Rectal smooth muscle tissue (tissue), 1 donor: Measurements from ENCODE around the gene PKN1.
A peak's percentile ranks its signal among the peaks of the same experiment; 100 is the strongest.

Source experiments
- H3K27ac ChIP-seq: one replicate; pipeline ENCODE4 v1.7.0; 2013; ENCODE audit warnings: low read depth, low read length, inconsistent platforms
- H3K27me3 ChIP-seq: one replicate; pipeline ENCODE4 v1.7.0; 2013; ENCODE audit warnings: low read length; ENCODE audit not compliant: control insufficient read depth, insufficient read depth
- H3K36me3 ChIP-seq: one replicate; pipeline ENCODE4 v1.7.0; 2013; ENCODE audit warnings: low read length; ENCODE audit not compliant: control insufficient read depth, insufficient read depth
- H3K4me1 ChIP-seq: one replicate; pipeline ENCODE4 v1.7.0; 2013; ENCODE audit warnings: low read length; ENCODE audit not compliant: control insufficient read depth, insufficient read depth
- H3K4me3 ChIP-seq: one replicate; pipeline ENCODE4 v1.7.0; 2013; ENCODE audit warnings: low read length
- H3K9ac ChIP-seq: one replicate; pipeline ENCODE4 v1.7.0; 2013; ENCODE audit warnings: low read length

PKN1 gene

DNA sequence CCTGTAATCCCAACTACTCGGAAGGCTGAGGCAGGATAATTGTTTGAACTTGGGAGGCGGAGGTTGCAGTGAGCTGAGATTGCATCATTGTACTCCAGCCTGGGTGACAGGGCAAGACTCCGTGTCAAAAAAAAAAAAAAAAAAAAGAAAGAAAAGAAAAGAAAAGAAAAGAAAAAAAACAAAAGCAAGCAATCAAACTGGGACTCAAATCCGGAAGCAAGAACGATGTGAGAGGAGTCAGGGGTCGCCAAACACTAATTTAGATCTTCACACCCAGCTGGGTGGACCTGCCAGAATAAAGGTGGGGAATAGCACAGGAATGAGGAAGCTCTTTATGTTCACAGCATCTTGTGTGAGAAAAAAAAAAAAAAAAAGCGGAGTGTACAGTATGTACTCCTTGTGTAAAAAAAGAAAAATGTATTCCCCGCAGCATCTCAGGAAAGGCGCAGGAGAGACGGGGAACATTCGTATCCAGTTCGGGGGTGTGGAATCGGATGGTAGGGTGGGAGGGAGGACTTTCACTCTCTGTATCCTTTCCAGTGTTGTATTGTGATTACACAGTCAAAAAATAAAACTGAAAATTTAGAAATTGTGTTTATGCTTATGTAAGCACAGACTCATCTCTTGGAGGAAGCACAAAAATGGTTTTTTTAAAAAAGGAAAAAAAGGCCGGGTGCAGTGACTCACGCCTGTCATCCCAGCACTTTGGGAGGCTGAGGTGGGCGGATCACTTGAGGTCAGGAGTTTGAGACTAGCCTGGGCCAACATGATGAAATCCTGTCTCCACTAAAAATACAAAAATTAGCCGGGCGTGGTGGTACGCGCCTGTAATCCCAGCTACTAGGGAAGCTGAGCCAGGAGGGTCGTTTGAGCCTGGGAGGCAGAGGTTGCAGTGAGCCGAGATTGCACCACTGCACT, 77.5 kb downstream of the PKN1 start:
- no peak overlapping the region for H3K9ac ChIP-seq
- peaks cover 2% of the 10 kb centered on the region for H3K4me1 ChIP-seq
- peaks cover 12% of the 10 kb centered on the region for H3K36me3 ChIP-seq
- H3K4me3 ChIP-seq = no peak overlapping the region
- H3K27ac ChIP-seq = peak overlapping the region; percentile 66
- no peaks in the 10 kb centered on the region for H3K27me3 ChIP-seq

DNA sequence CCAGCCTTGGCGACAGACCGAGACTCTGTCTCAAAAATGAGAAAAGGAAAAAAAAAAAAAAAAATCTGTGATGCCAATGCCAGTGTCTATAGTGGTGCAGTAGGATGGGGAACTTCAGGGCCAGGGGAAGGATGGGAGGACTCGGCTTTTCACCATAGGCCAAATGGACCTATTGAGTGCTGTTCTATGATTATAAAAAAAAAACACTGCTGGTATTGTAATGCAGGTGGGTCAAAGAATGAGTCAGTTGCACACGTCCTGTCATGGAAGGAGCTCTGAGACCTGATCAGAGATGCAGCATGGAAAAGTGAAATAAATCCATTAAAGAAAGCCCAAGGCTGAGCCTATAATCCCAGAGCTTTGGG, 78.1 kb downstream of the PKN1 start:
- no peaks in the 10 kb centered on the region for H3K27me3 ChIP-seq
- H3K4me3 ChIP-seq = no peak overlapping the region
- H3K9ac ChIP-seq = no peak overlapping the region
- peaks cover 3% of the 10 kb centered on the region for H3K4me1 ChIP-seq
- peaks cover 17% of the 10 kb centered on the region for H3K36me3 ChIP-seq
- H3K27ac ChIP-seq = no peak overlapping the region

DNA sequence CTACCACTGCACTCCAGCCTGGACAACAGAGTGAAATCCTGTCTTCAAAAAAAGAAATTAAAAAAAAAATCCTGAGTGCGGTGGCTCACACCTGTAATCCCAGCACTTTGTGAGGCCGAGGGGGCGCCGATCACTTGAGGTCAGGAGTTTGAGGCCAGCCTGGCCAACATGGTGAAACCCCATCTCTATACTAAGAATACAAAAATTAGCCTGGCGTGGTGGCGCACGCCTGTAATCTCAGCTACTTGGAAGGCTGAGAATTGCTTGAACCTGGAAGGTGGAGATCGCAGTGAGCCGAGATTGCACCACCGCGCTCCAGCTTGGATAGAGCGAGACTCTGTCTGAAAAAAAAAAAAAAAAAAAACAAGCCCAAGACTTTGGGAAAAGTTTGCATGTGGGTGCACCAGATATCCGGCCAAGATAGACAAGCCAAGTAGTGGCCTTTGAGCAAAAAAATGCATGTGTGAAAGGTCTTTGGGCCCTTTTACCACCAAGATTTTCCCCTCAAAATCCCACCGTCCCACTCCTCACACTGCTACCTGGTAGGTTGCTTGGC, 79.4 kb downstream of the PKN1 start:
- peaks cover 3% of the 10 kb centered on the region for H3K4me1 ChIP-seq
- no peak overlapping the region for H3K9ac ChIP-seq
- no peak overlapping the region for H3K27ac ChIP-seq
- H3K27me3 ChIP-seq = no peaks in the 10 kb centered on the region
- no peak overlapping the region for H3K4me3 ChIP-seq
- peaks cover 17% of the 10 kb centered on the region for H3K36me3 ChIP-seq

DNA sequence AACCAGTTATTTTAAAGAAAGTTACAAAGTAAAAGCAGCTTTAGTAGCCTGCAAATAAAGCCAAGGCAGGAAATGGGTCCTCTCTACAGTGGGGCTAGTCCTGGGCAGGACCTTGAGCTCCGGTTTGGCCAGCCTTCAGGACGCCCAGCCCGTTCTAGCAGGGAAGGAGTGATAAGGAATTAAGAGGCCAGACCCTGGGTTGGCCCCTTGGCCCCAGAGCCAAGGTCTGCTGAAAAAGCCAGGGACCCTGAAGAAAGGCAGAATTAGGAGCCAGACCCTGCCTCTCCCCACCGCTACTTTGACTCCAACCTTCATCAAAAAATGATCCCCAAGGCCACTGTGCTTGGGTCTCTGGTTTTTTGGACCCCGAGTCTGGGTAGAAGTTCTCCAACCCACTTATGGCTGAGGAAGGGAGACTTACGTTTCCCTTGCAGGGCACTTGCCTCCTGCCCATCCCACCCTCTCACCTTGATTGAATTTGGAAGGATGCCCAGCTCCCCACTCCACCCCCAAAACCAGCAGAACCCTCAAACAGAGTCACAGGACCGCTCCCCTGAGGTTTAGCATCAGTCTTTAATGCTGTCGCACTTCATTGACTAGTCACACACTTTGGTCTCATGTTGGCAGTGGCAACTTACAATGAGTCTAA, 81.2 kb downstream of the PKN1 start:
- Histone ChIP-seq H3K36me3 (peaks cover 17% of the 10 kb centered on the region), H3K4me3 (no peak overlapping the region), H3K4me1 (peaks cover 3% of the 10 kb centered on the region), H3K27ac (no peak overlapping the region), H3K9ac (no peak overlapping the region), H3K27me3 (no peaks in the 10 kb centered on the region)

DNA sequence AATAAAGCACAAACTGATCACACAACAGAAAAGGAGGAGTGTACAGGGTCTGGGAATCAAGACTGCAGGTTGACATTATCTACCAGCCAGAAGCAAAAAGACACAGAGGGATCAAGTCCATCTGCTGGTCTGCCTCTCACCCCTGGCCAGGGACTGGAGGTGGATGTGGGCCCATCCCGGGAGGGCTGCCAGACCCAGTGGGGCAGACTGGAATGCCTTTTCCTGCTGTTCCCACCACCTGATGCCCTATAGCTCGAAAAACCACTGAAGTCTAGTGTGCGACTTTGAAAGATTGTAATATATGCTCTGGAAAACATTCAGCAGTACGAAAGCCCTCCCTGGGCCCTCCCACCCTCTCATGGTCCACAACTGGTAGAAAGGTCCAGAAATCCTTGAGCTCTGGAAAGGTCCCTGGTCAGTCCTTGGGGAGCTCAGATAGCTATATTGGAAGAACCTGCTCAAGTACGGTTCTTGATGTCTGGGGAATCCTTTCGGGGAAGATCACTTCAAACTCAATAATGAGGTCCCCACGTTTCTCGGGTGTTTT, 82.5 kb downstream of the PKN1 start:
- H3K4me3 ChIP-seq = peak overlapping the region; percentile 79
- peaks cover 17% of the 10 kb centered on the region for H3K36me3 ChIP-seq
- H3K4me1 ChIP-seq = peaks cover 3% of the 10 kb centered on the region

DNA sequence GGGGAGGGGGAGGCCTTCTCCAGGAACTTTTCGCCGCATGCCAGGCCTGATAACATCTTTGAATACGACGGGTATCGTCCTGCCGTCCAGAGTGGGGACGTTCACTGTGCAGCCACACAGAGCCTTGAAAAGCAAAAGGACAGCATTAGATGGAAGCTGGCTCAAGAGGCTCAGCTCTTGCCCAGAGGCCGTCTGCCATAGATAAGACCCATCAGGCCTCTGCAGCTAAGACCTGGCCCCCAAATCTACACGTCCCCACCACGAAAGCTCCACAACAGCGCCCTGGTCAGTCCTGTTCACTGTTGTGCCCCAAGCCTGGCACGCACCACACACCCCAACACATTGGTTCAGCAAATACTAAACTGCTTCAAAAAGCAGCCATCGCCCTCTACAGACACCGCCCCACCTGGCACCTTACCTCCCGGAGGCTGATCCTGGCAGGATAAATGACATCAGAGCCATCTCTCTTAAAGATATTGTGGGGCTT, 83.0 kb downstream of the PKN1 start:
- Histone ChIP-seq H3K4me3 (peak overlapping the region; percentile 79), H3K4me1 (peaks cover 3% of the 10 kb centered on the region), H3K36me3 (peaks cover 17% of the 10 kb centered on the region), H3K27ac (no peak overlapping the region), H3K9ac (no peak overlapping the region), H3K27me3 (no peaks in the 10 kb centered on the region)

More for the DNA sequence above, 82.5 kb downstream of the PKN1 start:
- Histone ChIP-seq H3K27me3 (no peaks in the 10 kb centered on the region), H3K27ac (no peak overlapping the region), H3K9ac (no peak overlapping the region)

DNA sequence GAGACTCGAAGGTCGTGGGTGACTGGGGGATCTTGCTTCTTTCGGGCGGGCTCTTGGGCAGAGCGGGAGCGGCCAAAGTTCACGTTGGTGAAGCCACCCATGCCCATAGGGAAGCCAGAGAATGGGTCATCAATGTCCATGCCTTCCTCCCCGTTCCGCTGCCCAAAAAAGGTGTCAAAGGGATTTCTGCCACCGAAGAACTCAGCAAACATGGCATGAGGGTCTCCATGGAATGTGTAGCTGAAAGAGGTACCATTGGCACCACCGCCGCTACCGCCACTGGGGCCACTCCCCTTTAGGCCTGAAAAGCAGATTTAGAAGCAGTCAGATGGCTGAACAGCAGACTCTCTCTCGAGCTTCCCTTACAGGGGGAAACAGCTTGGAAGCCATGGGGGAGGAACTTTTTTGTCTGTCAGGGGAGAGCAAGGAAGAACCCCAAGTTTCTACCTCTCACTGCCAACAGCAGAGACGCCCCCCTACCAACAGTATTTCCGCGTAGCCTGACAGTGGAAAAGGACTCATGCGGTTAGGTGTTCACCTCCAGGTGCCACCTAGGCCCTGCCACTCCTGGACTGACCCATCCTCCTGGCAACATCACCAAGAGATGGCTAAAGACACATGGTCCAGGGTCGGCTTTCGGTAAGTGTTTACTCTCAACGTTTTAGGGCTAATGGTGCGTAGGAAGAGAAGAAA, 83.8 kb downstream of the PKN1 start:
- peaks cover 17% of the 10 kb centered on the region for H3K36me3 ChIP-seq
- H3K27ac ChIP-seq = peak overlapping the region; percentile 92
- no peaks in the 10 kb centered on the region for H3K27me3 ChIP-seq
- peak overlapping the region; percentile 79 for H3K4me3 ChIP-seq
- H3K9ac ChIP-seq = peak overlapping the region; percentile 71
- H3K4me1 ChIP-seq = peaks cover 3% of the 10 kb centered on the region

DNA sequence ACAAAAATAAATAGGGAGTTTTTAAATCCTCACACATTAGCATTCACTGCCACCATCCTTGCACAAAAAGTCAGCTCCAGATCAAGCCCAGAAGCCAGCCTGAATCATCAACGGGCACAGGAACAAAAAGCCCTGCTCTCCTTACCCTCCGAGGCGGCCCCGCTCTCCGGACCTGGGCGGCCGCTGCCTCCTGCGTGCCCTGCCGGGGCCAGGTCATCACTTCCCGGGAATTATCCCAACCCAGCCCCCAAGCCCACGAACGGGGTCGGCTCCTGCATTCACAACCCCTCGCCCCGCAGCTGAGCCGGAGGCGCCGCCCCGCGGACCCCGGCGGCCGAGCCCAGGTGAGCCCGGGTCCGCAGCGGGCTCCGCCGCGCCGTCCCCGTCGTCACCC, 84.3 kb downstream of the PKN1 start:
- Histone ChIP-seq H3K9ac (peak overlapping the region; percentile 71), H3K36me3 (peaks cover 17% of the 10 kb centered on the region), H3K27ac (peak overlapping the region; percentile 92), H3K4me1 (peaks cover 3% of the 10 kb centered on the region), H3K4me3 (peak overlapping the region; percentile 79), H3K27me3 (no peaks in the 10 kb centered on the region)

DNA sequence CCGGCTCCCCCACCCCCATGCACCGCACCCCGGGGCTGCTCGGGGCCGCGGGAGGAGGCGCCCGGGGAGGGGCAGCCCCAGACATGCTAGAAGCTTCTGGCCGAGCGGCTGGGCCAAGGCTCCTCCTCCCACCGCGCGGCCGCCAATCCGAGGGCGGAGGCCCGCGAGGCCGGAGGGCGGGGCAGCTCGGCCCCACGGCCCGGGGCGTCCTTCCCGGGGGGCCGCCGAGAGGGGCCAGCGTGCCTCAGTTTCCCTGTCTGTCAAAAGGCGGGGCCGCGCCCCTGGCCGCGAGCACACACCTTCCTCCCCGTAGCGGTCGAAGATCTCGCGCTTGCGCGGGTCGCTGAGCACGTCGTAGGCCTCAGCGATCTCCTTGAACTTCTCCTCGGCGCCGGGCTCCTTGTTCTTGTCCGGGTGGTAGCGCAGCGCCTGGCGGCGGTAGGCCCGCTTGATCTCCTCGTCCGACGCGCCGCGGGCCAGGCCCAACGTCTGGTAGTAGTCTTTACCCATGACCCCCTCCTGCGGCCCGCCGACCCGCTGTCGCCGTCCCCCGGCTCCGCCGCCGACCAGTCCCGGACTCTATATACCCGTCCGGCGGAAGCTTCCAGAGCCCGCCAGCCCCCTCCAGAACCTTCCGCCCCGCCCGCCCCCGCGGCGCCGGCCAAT, 84.9 kb downstream of the PKN1 start, which contains the start of gene DNAJB1:
Gene DNAJB1, minus strand, starts transcription at position 558 of the 666 bp plus-strand sequence. Its CDS starts 48 bp downstream, at position 510.
- Histone ChIP-seq H3K36me3 (peaks cover 17% of the 10 kb centered on the region), H3K9ac (peak within 1 kb of the TSS; percentile 71), H3K27ac (peak within 1 kb of the TSS; percentile 92), H3K4me1 (peaks cover 3% of the 10 kb centered on the region), H3K4me3 (peak within 1 kb of the TSS; percentile 79), H3K27me3 (no peaks in the 10 kb centered on the region)

DNA sequence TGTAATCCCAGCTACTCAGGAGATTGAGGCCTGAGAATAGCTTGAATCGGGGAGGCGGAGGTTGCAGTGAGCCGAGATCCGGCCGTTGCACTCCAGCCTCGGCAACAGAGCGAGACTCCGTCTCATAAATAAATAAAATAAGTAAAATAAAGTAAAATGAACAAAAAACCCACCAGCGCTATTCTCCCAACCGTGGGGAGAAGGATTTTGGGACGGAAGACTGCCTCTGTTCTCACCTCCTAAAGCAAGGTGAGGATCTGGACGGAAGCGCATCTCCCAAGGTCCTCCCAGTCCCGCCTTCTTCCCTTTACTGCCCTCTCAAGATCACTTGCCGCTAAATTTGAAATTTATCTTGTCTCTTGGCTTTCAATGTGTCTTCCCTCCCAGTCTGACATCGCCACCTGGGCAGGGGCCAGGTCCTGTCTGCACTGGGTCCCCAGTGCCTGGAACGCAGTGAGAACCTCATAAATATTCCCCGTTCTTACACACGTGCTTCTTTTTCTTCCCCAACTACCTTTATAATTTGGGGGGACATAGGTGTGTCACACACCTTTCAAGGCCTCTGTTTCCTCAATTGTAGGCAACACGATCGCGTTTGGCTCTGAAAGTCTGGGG, 86.2 kb downstream of the PKN1 start:
- Histone ChIP-seq H3K4me3 (no peak overlapping the region), H3K27me3 (no peaks in the 10 kb centered on the region), H3K9ac (no peak overlapping the region), H3K4me1 (peaks cover 3% of the 10 kb centered on the region), H3K27ac (peak overlapping the region; percentile 87), H3K36me3 (peaks cover 15% of the 10 kb centered on the region)

DNA sequence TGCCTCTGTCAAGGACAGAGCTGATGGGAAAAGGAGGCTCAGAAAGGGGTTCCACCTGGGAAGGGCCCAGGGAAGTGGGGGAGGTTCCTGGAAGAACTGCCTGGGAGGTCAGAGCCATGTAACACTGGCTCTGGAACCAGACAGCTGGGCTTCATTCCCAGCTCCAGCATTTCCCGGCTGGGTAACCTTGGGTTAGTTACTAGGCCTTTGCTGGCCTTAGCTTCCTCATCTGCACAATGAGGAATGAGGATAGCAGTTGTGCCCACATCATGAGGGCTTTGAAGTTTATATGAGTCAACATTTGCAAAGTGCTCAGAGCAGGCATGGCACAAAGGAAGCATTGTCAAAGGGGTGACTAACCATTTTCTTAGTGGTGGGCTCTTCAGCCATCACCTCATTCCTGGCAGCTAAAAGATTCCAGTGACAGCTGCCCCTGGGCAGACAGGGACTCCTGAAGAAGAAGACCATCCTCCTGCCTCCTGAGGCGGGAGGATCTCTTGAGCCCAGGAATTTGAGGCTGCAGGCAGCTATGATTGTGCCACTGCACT, 86.8 kb downstream of the PKN1 start:
- H3K4me3 ChIP-seq = no peak overlapping the region

More for the DNA sequence above, 86.8 kb downstream of the PKN1 start:
- Histone ChIP-seq H3K9ac (no peak overlapping the region), H3K27me3 (no peaks in the 10 kb centered on the region), H3K4me1 (peaks cover 3% of the 10 kb centered on the region), H3K27ac (no peak overlapping the region), H3K36me3 (peaks cover 11% of the 10 kb centered on the region)
